Skeletal muscle cell (primary cell): ENCODE data around the gene FBL.
A peak's percentile ranks its signal among the peaks of the same experiment; 100 is the strongest.
"Not testable (repeated sequence)": the region's sequence is repeated elsewhere in the genome, so short reads cannot be mapped to it uniquely, and the experiment has no call there.

Experiments used
- DNase-seq: peaks from one replicate; pipeline ENCODE4 v3.0.0-alpha.2; 2010; ENCODE audit warnings: low read depth
- H3K4me3 ChIP-seq: 2 replicates; pipeline ENCODE4 v1.5.1; 2011; ENCODE audit warnings: low read depth, mild to moderate bottlenecking, control low read depth, low read length, moderate library complexity

Gene FBL

GRCh38 chr19:39829702-39830275 is 16.4 kb downstream of the FBL start:
- H3K4me3 ChIP-seq, result no peak overlapping the region
- no peak for DNase-seq

GRCh38 chr19:39828654-39829032 is 17.5 kb downstream of the FBL start:
- no peak overlapping the region for H3K4me3 ChIP-seq
- DNase-seq, result no peak

GRCh38 chr19:39828015-39828653 is 18.0 kb downstream of the FBL start:
- H3K4me3 ChIP-seq, result no peak overlapping the region
- no peak for DNase-seq

- H3K4me3 ChIP-seq, result no peak overlapping the region
- DNase-seq, result no peak
Observed at GRCh38 chr19:39827216-39827615, 19.0 kb downstream of the FBL start.

- DNase-seq, result no peak
Observed at GRCh38 chr19:39826311-39826945, 19.8 kb downstream of the FBL start.

GRCh38 chr19:39825531-39826076 is 20.6 kb downstream of the FBL start:
- no peak overlapping the region for H3K4me3 ChIP-seq
- DNase-seq, result no peak

More at GRCh38 chr19:39826311-39826945, 19.8 kb downstream of the FBL start:
- H3K4me3 ChIP-seq, result no peak overlapping the region

GRCh38 chr19:39825093-39825463 is 21.1 kb downstream of the FBL start:
- H3K4me3 ChIP-seq, result no peak overlapping the region
- no peak for DNase-seq

GRCh38 chr19:39824143-39825092 is 21.8 kb downstream of the FBL start:
- DNase-seq, result peak; percentile 71
- peak overlapping the region; percentile 85 for H3K4me3 ChIP-seq

GRCh38 chr19:39823686-39824085 is 22.5 kb downstream of the FBL start:
- DNase-seq, result no peak
- peak overlapping the region; percentile 85 for H3K4me3 ChIP-seq

- no peak for DNase-seq
- H3K4me3 ChIP-seq, result no peak overlapping the region
Observed at GRCh38 chr19:39820696-39821095, 25.5 kb downstream of the FBL start.

GRCh38 chr19:39819786-39820185 is 26.4 kb downstream of the FBL start:
- no peak overlapping the region for H3K4me3 ChIP-seq
- no peak for DNase-seq

GRCh38 chr19:39818626-39819097 is 27.5 kb downstream of the FBL start:
- no peak overlapping the region for H3K4me3 ChIP-seq
- no peak for DNase-seq

GRCh38 chr19:39817888-39818561 is 28.2 kb downstream of the FBL start:
- H3K4me3 ChIP-seq, result no peak overlapping the region
- DNase-seq, result no peak

- DNase-seq, result no peak
- no peak overlapping the region for H3K4me3 ChIP-seq
Observed at GRCh38 chr19:39816287-39817048, 29.7 kb downstream of the FBL start.

- H3K4me3 ChIP-seq, result no peak overlapping the region
- DNase-seq, result no peak
Observed at GRCh38 chr19:39814595-39814994, 31.6 kb downstream of the FBL start.

- not testable (repeated sequence) for H3K4me3 ChIP-seq, DNase-seq
Observed at GRCh38 chr19:39814111-39814510, 32.1 kb downstream of the FBL start.

- no peak overlapping the region for H3K4me3 ChIP-seq
- DNase-seq, result no peak
Observed at GRCh38 chr19:39813264-39813993, 32.8 kb downstream of the FBL start.

GRCh38 chr19:39811064-39811463 is 35.1 kb downstream of the FBL start:
- H3K4me3 ChIP-seq, result no peak overlapping the region
- no peak for DNase-seq
